Measurements from ENCODE around the gene PPP2R2D. TPM values are rescaled to one million over a fixed set of nuclear protein-coding genes. Genes with fewer than 3 reads are reported as not detected.

Gene PPP2R2D
- total RNA-seq, 1 donor from 2014 or later = 37.4 TPM

- H3K27me3 ChIP-seq (ENCODE audit: control insufficient read depth, insufficient read depth, low read length) = no peaks in the 10 kb centered on the region
- no peaks in the 10 kb centered on the region for H3K36me3 ChIP-seq (ENCODE audit: control insufficient read depth, insufficient read depth, low read length)
- TF ChIP-seq, protein P1, sequence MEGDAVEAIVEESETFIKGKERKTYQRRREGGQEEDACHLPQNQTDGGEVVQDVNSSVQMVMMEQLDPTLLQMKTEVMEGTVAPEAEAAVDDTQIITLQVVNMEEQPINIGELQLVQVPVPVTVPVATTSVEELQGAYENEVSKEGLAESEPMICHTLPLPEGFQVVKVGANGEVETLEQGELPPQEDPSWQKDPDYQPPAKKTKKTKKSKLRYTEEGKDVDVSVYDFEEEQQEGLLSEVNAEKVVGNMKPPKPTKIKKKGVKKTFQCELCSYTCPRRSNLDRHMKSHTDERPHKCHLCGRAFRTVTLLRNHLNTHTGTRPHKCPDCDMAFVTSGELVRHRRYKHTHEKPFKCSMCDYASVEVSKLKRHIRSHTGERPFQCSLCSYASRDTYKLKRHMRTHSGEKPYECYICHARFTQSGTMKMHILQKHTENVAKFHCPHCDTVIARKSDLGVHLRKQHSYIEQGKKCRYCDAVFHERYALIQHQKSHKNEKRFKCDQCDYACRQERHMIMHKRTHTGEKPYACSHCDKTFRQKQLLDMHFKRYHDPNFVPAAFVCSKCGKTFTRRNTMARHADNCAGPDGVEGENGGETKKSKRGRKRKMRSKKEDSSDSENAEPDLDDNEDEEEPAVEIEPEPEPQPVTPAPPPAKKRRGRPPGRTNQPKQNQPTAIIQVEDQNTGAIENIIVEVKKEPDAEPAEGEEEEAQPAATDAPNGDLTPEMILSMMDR (IDR thresholded peaks at IDR 0.05; ENCODE audit: insufficient read depth, low read length, poor library complexity, severe bottlenecking) = no peak
- H3K4me3 ChIP-seq (ENCODE audit: low read depth, low read length) = no peak overlapping the region
- no peak for DNase-seq (ENCODE audit: low read depth)
Observed at GRCh38 chr10:131858583-131859340, 42.0 kb upstream of the PPP2R2D start.

GRCh38 chr10:131859341-131860020 is 41.3 kb upstream of the PPP2R2D start:
- DNase-seq (ENCODE audit: low read depth) = no peak
- Histone ChIP-seq H3K4me3 (ENCODE audit: low read depth, low read length) (no peak overlapping the region), H3K27me3 (ENCODE audit: control insufficient read depth, insufficient read depth, low read length) (no peaks in the 10 kb centered on the region), H3K36me3 (ENCODE audit: control insufficient read depth, insufficient read depth, low read length) (no peaks in the 10 kb centered on the region)
- TF ChIP-seq, protein P1 (IDR thresholded peaks at IDR 0.05; ENCODE audit: insufficient read depth, low read length, poor library complexity, severe bottlenecking) = no peak

GRCh38 chr10:131860311-131860710 is 40.5 kb upstream of the PPP2R2D start:
- TF ChIP-seq, protein P1 (IDR thresholded peaks at IDR 0.05; ENCODE audit: insufficient read depth, low read length, poor library complexity, severe bottlenecking) = no peak
- Histone ChIP-seq H3K36me3 (ENCODE audit: control insufficient read depth, insufficient read depth, low read length) (no peaks in the 10 kb centered on the region), H3K4me3 (ENCODE audit: low read depth, low read length) (no peak overlapping the region), H3K27me3 (ENCODE audit: control insufficient read depth, insufficient read depth, low read length) (no peaks in the 10 kb centered on the region)
- DNase-seq (ENCODE audit: low read depth) = no peak

DNA sequence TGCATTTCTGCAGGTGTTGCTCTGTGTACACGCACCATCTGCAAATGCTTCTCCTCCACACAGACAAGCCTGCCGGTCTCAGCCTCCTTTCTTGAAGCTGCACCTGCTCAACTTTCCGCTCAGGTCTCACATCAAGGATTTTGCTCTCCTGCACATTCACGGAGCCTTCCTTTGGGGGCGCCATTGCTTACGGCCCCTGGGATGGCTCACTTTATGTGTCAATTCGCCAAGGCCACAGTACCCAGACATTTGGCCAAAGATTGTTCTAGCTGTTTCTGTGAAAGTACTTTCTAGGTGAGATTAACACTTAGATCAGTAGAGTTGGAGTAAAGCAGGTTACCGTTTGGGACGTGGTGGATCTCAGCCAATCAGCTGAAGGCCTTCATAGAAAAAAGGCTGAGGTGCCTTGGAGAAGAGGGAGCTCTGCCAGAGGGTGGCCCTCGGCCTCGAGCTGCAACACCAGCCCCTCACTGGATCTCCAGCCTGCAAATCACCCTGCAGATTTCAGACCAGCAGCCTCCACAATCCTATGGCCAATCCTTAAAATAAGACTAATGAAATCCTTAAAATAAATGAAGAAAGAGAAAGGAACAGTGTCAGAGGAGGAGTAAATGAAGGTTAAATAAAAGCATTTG is 39.9 kb upstream of the PPP2R2D start:
- H3K27me3 ChIP-seq (ENCODE audit: control insufficient read depth, insufficient read depth, low read length) = no peaks in the 10 kb centered on the region

DNA sequence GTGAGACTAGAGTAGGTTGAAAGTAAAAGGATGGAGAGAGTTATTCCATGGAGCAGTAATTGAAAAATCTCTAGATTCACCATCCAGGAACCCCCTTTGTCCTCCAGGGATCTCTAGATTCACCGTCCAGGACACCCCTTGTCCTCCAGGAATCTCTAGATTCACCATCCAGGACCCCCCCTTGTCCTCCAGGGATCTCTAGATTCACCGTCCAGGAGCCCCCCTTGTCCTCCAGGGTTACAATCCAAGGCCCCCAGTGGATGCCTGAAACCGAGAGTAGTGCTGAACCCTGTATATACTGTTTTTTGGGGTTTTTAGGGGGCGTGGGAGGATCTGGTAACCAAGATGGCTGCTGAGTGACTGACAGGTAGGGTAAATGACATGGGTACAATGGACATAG is 38.3 kb upstream of the PPP2R2D start:
- H3K4me3 ChIP-seq (ENCODE audit: low read depth, low read length) = no peak overlapping the region
- H3K27me3 ChIP-seq (ENCODE audit: control insufficient read depth, insufficient read depth, low read length) = no peaks in the 10 kb centered on the region
- no peak for DNase-seq (ENCODE audit: low read depth)
- TF ChIP-seq, protein P1 (IDR thresholded peaks at IDR 0.05; ENCODE audit: insufficient read depth, low read length, poor library complexity, severe bottlenecking) = no peak
- H3K36me3 ChIP-seq (ENCODE audit: control insufficient read depth, insufficient read depth, low read length) = no peaks in the 10 kb centered on the region

More for the DNA sequence above, 39.9 kb upstream of the PPP2R2D start:
- TF ChIP-seq, protein P1 (IDR thresholded peaks at IDR 0.05; ENCODE audit: insufficient read depth, low read length, poor library complexity, severe bottlenecking) = no peak
- no peak overlapping the region for H3K4me3 ChIP-seq (ENCODE audit: low read depth, low read length)
- no peaks in the 10 kb centered on the region for H3K36me3 ChIP-seq (ENCODE audit: control insufficient read depth, insufficient read depth, low read length)
- no peak for DNase-seq (ENCODE audit: low read depth)
